Tibial nerve (tissue), 4 donors: ENCODE results near the gene UNC45A. TPM values are rescaled to one million over a fixed set of nuclear protein-coding genes. Genes with fewer than 3 reads are reported as not detected.

Experiments used
- DNase-seq, 2 donors: peaks; one replicate each; pipeline ENCODE4 v3.0.0-alpha.2; 2019; ENCODE audit warnings: low spot score in 2 of 2
- H3K27ac ChIP-seq, 4 donors: fragments of 200-600 bp; sonication (generic) in 3 of 4; one replicate each; pipeline ENCODE4 v1.5.1; 2017 to 2019; ENCODE audit warnings: mild to moderate bottlenecking in 1 of 4
- H3K27me3 ChIP-seq, 2 donors: fragments of 200-600 bp; sonication (generic) in 1 of 2; one replicate each; pipeline versions ENCODE4 v1.5.1 to v1.6.0; 2017 to 2019
- H3K36me3 ChIP-seq, 3 donors: fragments of 200-600 bp; sonication (generic); one replicate each; pipeline ENCODE4 v1.5.1; 2018 to 2019
- H3K4me1 ChIP-seq, 4 donors: fragments of 200-600 bp; sonication (generic) in 3 of 4; one replicate each; pipeline ENCODE4 v1.5.1; 2017 to 2019
- H3K4me3 ChIP-seq, 4 donors: fragments of 200-600 bp; sonication (generic) in 3 of 4; one replicate each; pipeline ENCODE4 v1.5.1; 2017 to 2019; ENCODE audit warnings: mild to moderate bottlenecking in 1 of 4, moderate library complexity in 1 of 4
- H3K9me3 ChIP-seq, 4 donors: fragments of 200-600 bp; sonication (generic) in 3 of 4; one replicate each; pipeline ENCODE4 v1.5.1; 2017 to 2019
- EP300 ChIP-seq, 2 donors: sonication (generic); formaldehyde crosslinking; IDR thresholded peaks; one replicate each; pipeline ENCODE4 v1.6.1; 2017; ENCODE audit warnings: antibody characterized with exemption in 2 of 2, mild to moderate bottlenecking in 1 of 2
- POLR2A ChIP-seq, 2 donors: fragments of 450-650 bp; IDR thresholded peaks; one replicate each; pipeline ENCODE4 v1.6.1; 2017; ENCODE audit warnings: antibody characterized with exemption in 2 of 2, mild to moderate bottlenecking in 2 of 2, moderate library complexity in 2 of 2
- WGBS, 2 donors: methylation state at CpG; one replicate each; pipeline ENCODE4 v1.1.5; 2018; 5-methylcytosine and 5-hydroxymethylcytosine counted together
- total RNA-seq, 4 donors: library from RNA; depleted of rRNA; stranded (reverse); fragments of >200 nt; gene quantifications; one replicate each; pipeline ENCODE4 v1.1.0, GENCODE V29; 2016
- TF ChIP-seq, protein P1 (sequence below), 5 experiments: fragments of 200-600 bp in 3 of 5; fragments of 450-650 bp in 2 of 5; sonication (generic) in 3 of 5; IDR thresholded peaks; one replicate each; pipeline ENCODE4 v1.5.1; 2016 to 2019; ENCODE audit warnings: antibody characterized with exemption in 5 of 5, mild to moderate bottlenecking in 3 of 5, moderate library complexity in 2 of 5

Gene UNC45A
- total RNA-seq, 4 donors from 2014 or later = 47.7 to 64.2 (median 58.4) TPM

- Histone ChIP-seq H3K4me1 (no peaks in the 10 kb centered on the region), H3K4me3 (no peak overlapping the region), H3K27ac (no peak overlapping the region), H3K27me3 (no peaks in the 10 kb centered on the region), H3K9me3 (no peaks in the 10 kb centered on the region), H3K36me3 (peaks cover 0 to 18% (median 0%) of the 10 kb centered on the region in 3 donors)
- DNase-seq = no peak
- 55 to 57% methylated on average over 7 of the region's 7 CpGs for WGBS, 2 donors
- TF ChIP-seq, protein P1, sequence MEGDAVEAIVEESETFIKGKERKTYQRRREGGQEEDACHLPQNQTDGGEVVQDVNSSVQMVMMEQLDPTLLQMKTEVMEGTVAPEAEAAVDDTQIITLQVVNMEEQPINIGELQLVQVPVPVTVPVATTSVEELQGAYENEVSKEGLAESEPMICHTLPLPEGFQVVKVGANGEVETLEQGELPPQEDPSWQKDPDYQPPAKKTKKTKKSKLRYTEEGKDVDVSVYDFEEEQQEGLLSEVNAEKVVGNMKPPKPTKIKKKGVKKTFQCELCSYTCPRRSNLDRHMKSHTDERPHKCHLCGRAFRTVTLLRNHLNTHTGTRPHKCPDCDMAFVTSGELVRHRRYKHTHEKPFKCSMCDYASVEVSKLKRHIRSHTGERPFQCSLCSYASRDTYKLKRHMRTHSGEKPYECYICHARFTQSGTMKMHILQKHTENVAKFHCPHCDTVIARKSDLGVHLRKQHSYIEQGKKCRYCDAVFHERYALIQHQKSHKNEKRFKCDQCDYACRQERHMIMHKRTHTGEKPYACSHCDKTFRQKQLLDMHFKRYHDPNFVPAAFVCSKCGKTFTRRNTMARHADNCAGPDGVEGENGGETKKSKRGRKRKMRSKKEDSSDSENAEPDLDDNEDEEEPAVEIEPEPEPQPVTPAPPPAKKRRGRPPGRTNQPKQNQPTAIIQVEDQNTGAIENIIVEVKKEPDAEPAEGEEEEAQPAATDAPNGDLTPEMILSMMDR (IDR thresholded peaks at IDR 0.05) = no peak
- TF ChIP-seq EP300 (IDR thresholded peaks at IDR 0.05) (no peak), POLR2A (IDR thresholded peaks at IDR 0.05) (no peak)
These were observed 52.6 kb downstream of the UNC45A start for GRCh38 chr15:90987561-90988141.

- DNase-seq = no peak
- WGBS, 2 donors = 40 to 52% methylated on average over 6 of the region's 6 CpGs
- Histone ChIP-seq H3K4me3 (no peak overlapping the region), H3K9me3 (no peaks in the 10 kb centered on the region), H3K27me3 (no peaks in the 10 kb centered on the region), H3K27ac (no peak overlapping the region), H3K4me1 (peaks cover 0 to 3% (median 0%) of the 10 kb centered on the region in 4 donors), H3K36me3 (peaks cover 0 to 12% (median 0%) of the 10 kb centered on the region in 3 donors)
- TF ChIP-seq, protein P1 (IDR thresholded peaks at IDR 0.05) = no peak
- TF ChIP-seq POLR2A (IDR thresholded peaks at IDR 0.05) (no peak), EP300 (IDR thresholded peaks at IDR 0.05) (no peak)
These were observed 53.2 kb downstream of the UNC45A start for GRCh38 chr15:90988296-90988695.

GRCh38 chr15:90989040-90989768, 54.1 kb downstream of the UNC45A start:
- Histone ChIP-seq H3K36me3 (peaks cover 0 to 3% (median 0%) of the 10 kb centered on the region in 3 donors), H3K27ac (no peak overlapping the region), H3K4me1 (peaks cover 0 to 10% (median 0%) of the 10 kb centered on the region in 4 donors), H3K27me3 (no peaks in the 10 kb centered on the region), H3K4me3 (no peak overlapping the region), H3K9me3 (no peaks in the 10 kb centered on the region)
- WGBS, 2 donors = 78 to 86% methylated on average over 7 of the region's 7 CpGs
- TF ChIP-seq, protein P1 (IDR thresholded peaks at IDR 0.05) = no peak
- TF ChIP-seq EP300 (IDR thresholded peaks at IDR 0.05) (no peak), POLR2A (IDR thresholded peaks at IDR 0.05) (no peak)
- DNase-seq = no peak

- no peaks in the 10 kb centered on the region for H3K27me3 ChIP-seq
- TF ChIP-seq EP300 (IDR thresholded peaks at IDR 0.05) (no peak), POLR2A (IDR thresholded peaks at IDR 0.05) (no peak)
- TF ChIP-seq, protein P1 (IDR thresholded peaks at IDR 0.05) = no peak
- H3K36me3 ChIP-seq = no peaks in the 10 kb centered on the region
- WGBS, 2 donors = 97 to 98% methylated on average over 4 of the region's 4 CpGs
- peaks cover 0 to 17% (median 0%) of the 10 kb centered on the region in 4 donors for H3K4me1 ChIP-seq
- no peak for DNase-seq
- no peaks in the 10 kb centered on the region for H3K9me3 ChIP-seq
- H3K4me3 ChIP-seq = no peak overlapping the region
- no peak overlapping the region for H3K27ac ChIP-seq
These were observed 55.4 kb downstream of the UNC45A start for GRCh38 chr15:90990446-90990845.

GRCh38 chr15:90991587-90992285, 56.7 kb downstream of the UNC45A start:
- TF ChIP-seq POLR2A (IDR thresholded peaks at IDR 0.05) = no peak
- TF ChIP-seq, protein P1 (IDR thresholded peaks at IDR 0.05) = no peak
- TF ChIP-seq EP300 (IDR thresholded peaks at IDR 0.05) = no peak
- WGBS, 2 donors = 81 to 88% methylated on average over 6 of the region's 6 CpGs
- Histone ChIP-seq H3K4me3 (no peak overlapping the region), H3K27me3 (no peaks in the 10 kb centered on the region), H3K9me3 (no peaks in the 10 kb centered on the region), H3K4me1 (peaks cover 0 to 17% (median 0%) of the 10 kb centered on the region in 4 donors), H3K36me3 (no peaks in the 10 kb centered on the region), H3K27ac (no peak overlapping the region)
- no peak for DNase-seq
